PC-9 (cell line): Measurements from ENCODE around the gene ZNF331.

Source experiments
- CTCF ChIP-seq: fragments of 200-600 bp; sonication (generic); conservative IDR thresholded peaks from 2 replicates; pipeline ENCODE4 v1.6.1; 2017; ENCODE audit warnings: mixed run types, antibody characterized with exemption, mild to moderate bottlenecking, moderate library complexity
- EZH2 ChIP-seq: fragments of 200-600 bp; sonication (generic); IDR thresholded peaks from 2 replicates; pipeline ENCODE4 v1.8.0; 2017; ENCODE audit warnings: antibody characterized with exemption, low read depth

GRCh38 chr19:53506728-53507127, 31.2 kb upstream of the ZNF331 start:
- no peak for TF ChIP-seq CTCF
- no peak for TF ChIP-seq EZH2
